ENCODE data around the gene NKAIN1. TPM values are rescaled to one million over a fixed set of nuclear protein-coding genes. Genes with fewer than 3 reads are reported as not detected.

Gene NKAIN1
- total and polyA plus RNA-seq, 3 donors from 2014 or later: 0.39 to 1.5 (median 1.4) TPM

DNA sequence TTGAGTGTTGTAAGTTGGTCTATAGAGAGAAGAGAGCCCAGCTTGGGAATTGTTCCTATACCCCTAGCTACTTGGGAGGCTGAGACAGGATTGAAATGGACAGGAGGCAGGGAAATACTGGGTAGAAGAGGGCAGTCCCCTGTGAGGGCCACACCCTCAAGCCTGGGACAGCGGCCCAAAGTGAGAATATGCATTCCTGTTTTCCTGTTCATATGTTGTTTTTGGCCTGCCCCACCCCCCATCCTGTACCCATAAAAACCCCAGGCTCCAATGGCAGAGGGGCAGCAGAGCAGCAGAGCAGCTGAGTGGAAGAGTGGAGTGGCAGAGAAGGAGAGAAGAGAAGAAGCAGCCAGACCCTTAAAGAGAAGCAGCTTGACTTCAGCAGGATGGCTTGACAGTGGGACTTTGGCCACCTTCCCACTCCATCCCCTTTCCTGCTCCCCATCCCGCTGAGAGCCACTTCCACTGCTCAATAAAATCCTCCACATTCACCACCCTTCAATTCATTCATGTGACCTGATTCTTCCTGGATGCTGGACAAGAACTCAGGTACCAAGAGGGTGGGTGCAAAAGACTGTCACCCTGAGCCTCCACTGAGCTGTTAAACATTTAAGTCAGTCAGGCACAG is 103.6 kb downstream of the NKAIN1 start:
- Histone ChIP-seq H3K4me1 (no peaks in the 10 kb centered on the region), H3K36me3 (ENCODE audit: low read depth, missing control alignments) (no peaks in the 10 kb centered on the region), H3K27ac (no peak overlapping the region), H3K9me3 (no peaks in the 10 kb centered on the region), H3K4me3 (no peak overlapping the region), H3K27me3 (no peaks in the 10 kb centered on the region)
- no peak for DNase-seq
- 92 to 93% methylated on average over 2 of the region's 2 CpGs for WGBS, 2 donors
- TF ChIP-seq, protein P1, sequence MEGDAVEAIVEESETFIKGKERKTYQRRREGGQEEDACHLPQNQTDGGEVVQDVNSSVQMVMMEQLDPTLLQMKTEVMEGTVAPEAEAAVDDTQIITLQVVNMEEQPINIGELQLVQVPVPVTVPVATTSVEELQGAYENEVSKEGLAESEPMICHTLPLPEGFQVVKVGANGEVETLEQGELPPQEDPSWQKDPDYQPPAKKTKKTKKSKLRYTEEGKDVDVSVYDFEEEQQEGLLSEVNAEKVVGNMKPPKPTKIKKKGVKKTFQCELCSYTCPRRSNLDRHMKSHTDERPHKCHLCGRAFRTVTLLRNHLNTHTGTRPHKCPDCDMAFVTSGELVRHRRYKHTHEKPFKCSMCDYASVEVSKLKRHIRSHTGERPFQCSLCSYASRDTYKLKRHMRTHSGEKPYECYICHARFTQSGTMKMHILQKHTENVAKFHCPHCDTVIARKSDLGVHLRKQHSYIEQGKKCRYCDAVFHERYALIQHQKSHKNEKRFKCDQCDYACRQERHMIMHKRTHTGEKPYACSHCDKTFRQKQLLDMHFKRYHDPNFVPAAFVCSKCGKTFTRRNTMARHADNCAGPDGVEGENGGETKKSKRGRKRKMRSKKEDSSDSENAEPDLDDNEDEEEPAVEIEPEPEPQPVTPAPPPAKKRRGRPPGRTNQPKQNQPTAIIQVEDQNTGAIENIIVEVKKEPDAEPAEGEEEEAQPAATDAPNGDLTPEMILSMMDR (IDR thresholded peaks at IDR 0.05): no peak
- no peak for TF ChIP-seq POLR2A (IDR thresholded peaks at IDR 0.05)
- intact Hi-C loops (cut with DNase I; ENCODE audit: low total_unique reads): no loop called here

DNA sequence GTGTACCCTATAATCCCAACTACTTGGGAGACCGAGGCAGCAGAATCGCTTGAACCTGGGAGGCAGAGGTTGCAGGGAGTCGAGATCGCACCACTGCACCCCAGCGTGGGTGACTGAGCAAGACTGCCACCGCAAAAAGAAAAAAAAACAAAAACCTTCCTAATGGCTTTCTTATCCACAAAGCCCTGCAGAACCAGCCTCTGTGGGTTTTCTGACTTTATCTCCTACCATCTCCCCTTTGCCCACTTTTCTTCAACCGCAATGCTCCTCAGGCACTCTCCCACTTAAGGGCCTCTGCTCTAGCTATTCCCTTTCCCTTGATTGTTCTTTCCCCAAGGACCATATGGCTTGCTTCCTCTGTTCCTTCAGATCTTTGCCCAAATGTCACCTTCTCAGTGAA is 106.3 kb downstream of the NKAIN1 start:
- 83 to 86% methylated on average over 7 of the region's 7 CpGs for WGBS, 2 donors
- no peak overlapping the region for H3K4me3 ChIP-seq
- no peaks in the 10 kb centered on the region for H3K36me3 ChIP-seq (ENCODE audit: low read depth, missing control alignments)
- H3K27ac ChIP-seq: no peak overlapping the region
- no peaks in the 10 kb centered on the region for H3K4me1 ChIP-seq
- intact Hi-C loops (cut with DNase I; ENCODE audit: low total_unique reads): no loop called here
- H3K9me3 ChIP-seq: no peaks in the 10 kb centered on the region
- DNase-seq: no peak
- TF ChIP-seq, protein P1 (IDR thresholded peaks at IDR 0.05): no peak
- TF ChIP-seq POLR2A (IDR thresholded peaks at IDR 0.05): no peak
- no peaks in the 10 kb centered on the region for H3K27me3 ChIP-seq

Other genes starting within 250 kb of the NKAIN1 start
- 10 to 100 TPM; 70.5 to 89.0 TPM for gene PUM1, start 174.2 kb downstream of the NKAIN1 start, total RNA-seq
- gene PUM1, start 174.2 kb downstream of the NKAIN1 start, polyA plus RNA-seq (ENCODE audit: insufficient read depth, low read depth, low replicate concordance): 41.3 TPM
- gene SNRNP40, start 56.9 kb upstream of the NKAIN1 start, total RNA-seq: 10 to 100 TPM; 65.3 to 75.1 TPM
- gene SNRNP40, start 56.9 kb upstream of the NKAIN1 start, polyA plus RNA-seq (ENCODE audit: insufficient read depth, low read depth, low replicate concordance): 52.8 TPM
- 10 to 100 TPM; 61.1 to 75.0 TPM for gene ZCCHC17, start 57.1 kb upstream of the NKAIN1 start, total RNA-seq
- 105 TPM for gene ZCCHC17, start 57.1 kb upstream of the NKAIN1 start, polyA plus RNA-seq (ENCODE audit: insufficient read depth, low read depth, low replicate concordance)
- 10 to 100 TPM; 28.3 to 34.3 TPM for gene FABP3, start 133.2 kb upstream of the NKAIN1 start, total RNA-seq
- gene FABP3, start 133.2 kb upstream of the NKAIN1 start, polyA plus RNA-seq (ENCODE audit: insufficient read depth, low read depth, low replicate concordance): 67.5 TPM
- 10 to 100 TPM; 10.8 to 21.7 TPM for gene SERINC2, start 173.3 kb upstream of the NKAIN1 start, total RNA-seq
- 9.5 TPM for gene SERINC2, start 173.3 kb upstream of the NKAIN1 start, polyA plus RNA-seq (ENCODE audit: insufficient read depth, low read depth, low replicate concordance)

All from testis (tissue), 3 donors.